GM03348 (cell line): ENCODE results near the gene SMOC2.
"Not testable (repeated sequence)": the region's sequence is repeated elsewhere in the genome, so short reads cannot be mapped to it uniquely, and the experiment has no call there.

ENCODE experiments used
- DNase-seq: peaks from one replicate; pipeline ENCODE4 v3.0.0; 2012; ENCODE audit warnings: low spot score

SMOC2 gene

DNA sequence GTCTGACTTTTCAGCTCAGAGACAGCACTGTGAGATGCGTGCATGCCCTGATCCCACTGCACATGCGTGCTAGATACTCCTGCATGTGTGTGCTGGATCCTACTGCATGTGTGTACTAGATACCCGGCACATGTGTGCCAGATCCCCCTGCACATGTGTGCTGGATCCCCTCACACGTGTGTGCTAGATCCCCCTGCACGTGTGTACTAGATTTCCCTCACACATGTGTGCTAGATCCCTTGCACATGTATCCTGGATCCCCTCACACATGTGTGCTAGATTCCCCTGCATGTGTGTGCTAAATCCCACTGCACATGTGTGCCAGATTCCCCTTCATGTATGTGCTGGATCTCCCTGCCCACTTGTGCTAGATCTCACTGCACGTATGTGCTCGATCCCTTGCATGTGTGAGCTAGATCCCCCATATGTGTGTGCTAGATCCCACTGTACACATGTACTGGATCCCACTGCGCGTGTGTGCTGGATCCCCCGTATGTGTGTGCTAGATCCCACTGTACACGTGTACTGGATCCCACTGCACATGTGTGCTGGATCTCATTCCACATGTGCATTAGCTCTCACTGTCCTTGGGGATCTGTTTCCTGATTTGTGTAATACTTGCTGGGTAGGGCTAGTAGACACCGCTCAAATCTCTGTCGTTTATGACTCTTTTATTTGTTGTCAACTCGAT is 214.6 kb downstream of the SMOC2 start:
- DNase-seq: no peak

DNA sequence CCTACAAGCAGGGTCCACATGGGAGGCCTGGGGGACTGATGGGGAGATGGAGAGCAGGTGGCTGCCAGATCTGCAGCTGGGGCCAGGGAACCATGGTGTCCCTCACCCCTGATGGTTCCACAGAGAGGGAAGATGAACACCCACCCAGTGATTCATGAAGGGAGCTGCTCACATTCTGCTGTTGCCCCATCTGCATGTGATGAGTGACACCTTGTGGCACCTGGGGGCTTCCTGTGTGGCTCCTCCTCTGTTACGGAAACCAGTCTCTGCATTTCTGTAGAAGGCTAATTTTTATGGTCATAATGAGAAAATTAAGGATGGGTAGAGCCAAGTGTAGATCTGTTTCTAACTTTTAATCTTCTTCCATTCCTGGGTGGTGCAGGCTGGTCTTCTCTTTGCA is 217.1 kb downstream of the SMOC2 start:
- no peak for DNase-seq

DNA sequence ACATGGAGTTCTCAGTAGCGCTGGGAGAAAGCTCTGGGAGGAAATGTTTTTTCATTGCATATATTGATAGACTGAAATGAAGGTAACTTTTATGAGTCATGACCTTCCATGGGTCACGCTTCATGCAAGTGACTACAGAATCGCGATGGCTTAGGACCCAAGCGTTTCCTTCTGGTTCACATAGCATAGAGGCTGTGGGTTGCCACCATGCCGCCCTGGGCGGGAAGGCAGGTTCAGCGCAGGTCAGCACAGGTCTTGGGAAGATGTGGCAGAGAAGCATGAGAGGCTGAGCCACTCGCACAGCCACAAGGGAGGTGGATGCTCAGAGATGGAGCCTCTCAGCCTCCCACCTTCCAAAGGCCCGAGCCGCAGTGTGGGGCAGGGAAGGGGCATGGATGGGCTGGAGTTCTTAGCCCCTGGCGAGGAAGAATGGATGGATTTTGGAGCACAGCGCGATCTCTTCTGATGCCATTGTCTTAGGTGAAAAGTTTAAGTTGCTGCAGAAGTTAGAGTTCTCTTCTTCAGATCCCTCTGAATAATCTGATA is 219.5 kb downstream of the SMOC2 start:
- no peak for DNase-seq

DNA sequence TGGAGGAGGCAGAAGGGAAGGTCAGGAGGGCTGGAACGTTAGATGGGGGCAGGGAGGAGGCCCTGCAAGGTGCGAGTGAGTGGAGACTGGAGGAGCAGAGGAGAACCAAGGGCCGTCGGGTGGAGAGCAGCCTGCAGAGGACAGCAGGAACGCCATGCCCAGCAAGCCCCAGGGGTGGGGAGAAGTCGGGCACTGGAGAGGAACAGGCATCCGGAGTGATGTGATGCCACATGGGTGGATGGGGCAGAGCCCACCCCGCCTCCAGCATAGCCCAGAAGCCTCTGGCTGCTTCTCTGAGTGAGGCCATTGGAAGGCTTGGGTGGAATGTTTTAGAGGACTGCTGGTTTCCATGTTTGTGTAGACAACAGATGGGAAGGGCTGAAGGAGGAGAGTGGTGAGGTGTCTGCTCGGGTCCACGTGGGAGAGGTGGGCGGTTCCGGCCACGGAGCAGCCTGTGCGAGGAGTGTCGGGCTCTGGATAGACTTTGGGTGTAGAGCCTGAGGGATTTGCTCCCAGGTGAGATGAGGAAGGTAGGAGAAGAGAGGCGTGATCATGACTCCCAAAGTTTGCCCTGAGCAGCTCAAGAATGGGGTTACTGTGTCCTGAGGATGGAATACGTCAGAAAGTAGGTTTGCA is 221.4 kb downstream of the SMOC2 start:
- DNase-seq: no peak

GRCh38 chr6:168663041-168663440 is 222.1 kb downstream of the SMOC2 start:
- DNase-seq: no peak

DNA sequence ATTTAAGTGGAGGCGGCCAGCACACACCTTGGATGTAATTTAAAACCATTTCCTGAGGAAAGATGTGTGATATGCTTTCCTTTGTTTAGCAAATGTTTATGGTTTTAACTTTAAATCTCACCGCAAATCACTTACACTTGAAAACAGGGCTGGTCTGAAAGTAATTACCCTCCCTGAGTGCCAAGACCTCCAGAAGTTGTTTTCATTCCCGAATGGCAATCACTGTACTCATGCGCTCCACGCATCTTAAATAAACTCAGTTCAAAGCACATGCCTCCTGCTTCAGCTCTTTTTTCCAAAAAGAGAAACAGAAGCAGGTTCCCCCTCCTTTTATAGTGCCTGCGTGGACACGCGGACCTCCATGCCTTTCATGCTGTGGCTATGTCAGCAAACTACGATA is 224.0 kb downstream of the SMOC2 start:
- DNase-seq: no peak

GRCh38 chr6:168666170-168666569 is 225.2 kb downstream of the SMOC2 start:
- no peak for DNase-seq

GRCh38 chr6:168666699-168667427 is 225.9 kb downstream of the SMOC2 start:
- DNase-seq: no peak

GRCh38 chr6:168667428-168667805 is 226.4 kb downstream of the SMOC2 start:
- no peak for DNase-seq

DNA sequence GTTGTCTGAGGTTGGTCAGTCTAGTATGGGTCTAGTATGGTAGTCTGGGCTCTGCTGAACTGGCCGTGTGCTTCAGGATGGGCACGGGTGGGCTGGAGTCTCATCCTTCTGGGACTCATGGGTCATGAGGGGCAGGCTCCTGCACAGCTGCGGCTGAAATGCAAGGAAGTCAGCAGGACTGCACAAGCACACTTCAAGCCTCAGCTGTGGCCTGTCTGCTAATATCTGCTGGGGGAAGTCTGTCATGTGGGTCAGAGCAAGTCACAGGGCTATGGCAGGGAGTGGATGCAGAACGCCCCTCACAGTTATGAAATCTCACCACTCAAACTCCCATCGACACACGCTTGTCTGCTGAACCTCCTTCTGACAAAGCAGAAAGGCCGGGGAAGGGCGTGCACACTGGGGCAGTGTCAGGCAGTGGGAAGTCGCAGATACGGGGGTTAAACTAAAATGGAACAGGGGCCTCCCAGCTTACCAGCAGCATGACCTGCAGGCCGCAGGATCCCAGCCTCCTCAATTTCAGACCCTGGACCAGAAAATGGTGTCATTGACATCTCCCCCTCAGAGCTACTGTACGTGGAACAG is 229.5 kb downstream of the SMOC2 start:
- DNase-seq: no peak

DNA sequence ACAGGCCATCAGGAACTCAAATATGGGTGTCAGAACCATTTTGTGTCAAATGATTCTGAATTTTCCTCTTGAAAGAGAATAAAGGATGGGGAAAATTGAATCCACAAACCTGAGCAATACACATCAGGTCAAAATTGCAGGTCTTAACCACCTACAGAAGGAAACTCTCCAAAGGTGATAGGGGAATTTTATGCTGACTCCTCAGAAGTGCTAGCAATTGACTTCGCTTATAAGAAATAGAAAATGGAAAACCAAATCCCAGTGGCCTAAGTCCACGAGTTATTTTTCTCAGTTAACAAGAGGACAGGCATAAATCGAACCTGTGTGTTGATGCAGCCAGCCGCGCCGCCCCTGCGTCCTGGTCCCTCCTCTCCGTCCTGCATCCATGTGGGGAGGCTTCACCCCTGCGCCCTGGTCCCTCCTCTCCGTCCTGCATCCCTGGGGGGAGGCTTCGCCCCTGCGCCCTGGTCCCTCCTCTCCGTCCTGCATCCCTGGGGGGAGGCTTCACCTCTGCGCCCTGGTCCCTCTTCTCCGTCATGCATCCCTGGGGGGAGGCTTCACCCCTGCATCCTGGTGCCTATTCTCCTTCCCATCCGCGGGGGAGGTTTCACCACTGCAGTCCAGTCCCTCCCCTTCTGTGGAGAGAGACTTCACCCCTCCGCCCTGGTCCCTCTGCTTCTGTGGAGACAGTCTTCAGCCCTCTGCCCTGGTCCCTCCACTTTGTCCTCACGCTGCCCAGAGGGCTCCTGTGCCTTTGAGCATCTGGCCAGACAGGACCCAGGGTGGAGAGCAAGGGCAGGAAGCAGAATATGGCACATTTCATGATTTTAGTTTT is 230.3 kb downstream of the SMOC2 start:
- DNase-seq: no peak

DNA sequence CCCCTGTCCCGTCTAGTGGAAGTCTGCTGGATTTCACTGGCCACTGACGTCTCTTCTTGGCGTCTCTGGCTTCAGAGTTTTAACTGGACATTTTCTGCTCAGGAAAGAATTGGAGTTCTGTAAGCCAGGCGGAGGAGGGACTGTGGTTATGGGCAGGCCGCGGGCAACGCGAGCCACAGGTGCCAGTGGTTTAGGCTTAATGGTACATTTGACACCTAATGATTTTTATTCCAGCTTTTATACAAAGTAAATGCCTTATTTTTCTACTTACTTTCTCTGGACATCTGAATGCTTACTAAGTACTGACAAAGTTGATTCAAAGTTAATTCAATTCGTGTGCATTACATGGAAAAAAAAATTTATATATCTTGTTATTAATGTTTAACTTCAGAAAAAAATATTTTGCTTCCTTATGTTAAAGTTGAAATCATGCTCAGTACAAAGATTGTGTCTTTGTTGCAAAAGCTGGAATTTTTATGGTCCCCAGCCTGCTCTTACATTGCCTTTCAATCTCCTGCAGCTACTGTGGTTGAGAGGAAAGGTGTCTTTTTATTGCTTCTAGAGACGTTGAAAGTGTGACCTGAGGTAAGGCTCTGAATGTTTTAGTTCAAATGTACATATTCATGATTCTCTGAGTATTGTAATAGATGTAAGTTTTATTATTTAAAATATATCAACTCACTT is 231.0 kb downstream of the SMOC2 start:
- DNase-seq: no peak

DNA sequence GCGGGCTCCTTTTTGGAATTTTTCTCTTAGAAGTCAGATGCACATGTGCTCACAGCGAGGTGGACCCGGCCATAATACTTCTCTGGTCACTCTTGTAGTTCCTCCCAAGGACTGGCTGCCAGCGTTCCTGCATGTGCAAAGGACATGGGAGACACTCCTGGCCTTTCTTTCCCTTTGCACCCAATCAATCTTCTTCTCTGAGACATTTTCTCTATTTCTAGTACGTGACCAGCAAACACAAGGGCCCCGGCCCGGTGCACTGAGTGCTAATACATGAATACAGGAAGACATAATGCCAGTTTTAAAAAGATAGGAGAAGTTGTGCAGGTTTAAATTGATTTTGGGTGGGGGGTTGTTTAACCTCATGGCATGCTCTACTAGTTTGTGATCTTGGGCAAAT is 233.6 kb downstream of the SMOC2 start:
- no peak for DNase-seq

GRCh38 chr6:168675375-168675774 is 234.4 kb downstream of the SMOC2 start:
- DNase-seq: no peak

- no peak for DNase-seq
Measured at GRCh38 chr6:168675933-168676551, 235.1 kb downstream of the SMOC2 start.

- no peak for DNase-seq
Measured at GRCh38 chr6:168676552-168677322, 235.8 kb downstream of the SMOC2 start.

GRCh38 chr6:168677323-168677781 is 236.4 kb downstream of the SMOC2 start:
- DNase-seq: not testable (repeated sequence)

- no peak for DNase-seq
Measured at GRCh38 chr6:168678077-168678476, 237.1 kb downstream of the SMOC2 start.

GRCh38 chr6:168678588-168678987 is 237.6 kb downstream of the SMOC2 start:
- DNase-seq: no peak

DNA sequence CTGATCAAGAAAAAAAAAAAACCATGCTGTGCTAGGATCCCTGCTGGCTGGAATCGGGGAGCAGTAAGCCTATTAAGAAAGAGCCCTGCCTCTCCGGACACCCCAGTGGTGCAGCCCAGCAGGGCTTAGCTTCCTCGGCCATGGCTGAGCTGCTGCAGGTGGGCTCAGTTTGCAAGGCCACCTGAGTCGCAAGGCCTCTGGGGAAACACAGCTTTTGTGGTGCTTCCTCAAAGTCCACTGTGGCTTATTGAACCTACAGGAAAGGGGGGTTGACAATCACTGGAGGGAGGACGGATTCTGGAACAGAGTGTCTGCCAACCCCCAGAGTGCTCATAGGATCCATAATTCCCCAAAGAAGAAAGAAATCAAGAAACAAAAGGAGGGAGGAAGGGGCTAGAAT is 240.8 kb downstream of the SMOC2 start:
- no peak for DNase-seq
